K562 (cell line): ENCODE measurements around the gene RNF141. TPM values are rescaled to one million over a fixed set of nuclear protein-coding genes. Genes with fewer than 3 reads are reported as not detected.
A peak's percentile ranks its signal among the peaks of the same experiment; 100 is the strongest.

ENCODE experiments used
- ATAC-seq: fragments of 200-7000 bp; cut with Tn5 transposase; 3 replicates; pipeline ENCODE4 v1.9.1; 2020; ENCODE audit warnings: moderate library complexity
- BruUV-seq: library from RNA; stranded (reverse); fragments of 400-500 nt; replicated peaks from 2 replicates; lab custom pipeline; 2021; lab: Mats Ljungman, UMichigan
- CTCF ChIA-PET: fragments of 300-600 bp; formaldehyde crosslinking; extraction: SDS; loops from one replicate; lab custom pipeline; 2021; ENCODE audit warnings: low intra/inter-chr PET ratio; lab: Yijun Ruan, JAX
- POLR2A ChIA-PET: fragments of 300-600, 350-650 bp; sonication (Branson Sonifier 250); formaldehyde crosslinking; extraction: SDS; loops from one replicate; lab custom pipeline; 2021; ENCODE audit warnings: antibody characterized with exemption, inconsistent platforms; lab: Yijun Ruan, JAX
- DNase-seq, 4 experiments: peaks; one replicate each; pipeline versions ENCODE4 v3.0.0 to v3.0.0-alpha.2; 2011 to 2018; ENCODE audit warnings: low spot score in 3 of 4, mixed read lengths in 3 of 4; ENCODE audit errors: extremely low read depth in 1 of 4
- FAIRE-seq: peaks from 2 replicates; lab custom pipeline; 2011; peaks lifted over from hg19 to GRCh38; lab: Jason Lieb, UNC
- H2AFZ ChIP-seq: 2 replicates; pipeline ENCODE4 v1.6.0; 2011; ENCODE audit warnings: low read depth, low read length, control low read depth, inconsistent platforms
- H3K27ac ChIP-seq: fragments of 200-600 bp; 3 replicates; pipeline ENCODE4 v1.8.0; 2011; ENCODE audit warnings: low read depth, mild to moderate bottlenecking, control low read depth, inconsistent platforms, low read length, moderate library complexity, mixed read lengths; ENCODE audit errors: extremely low read depth
- H3K27me3 ChIP-seq, 2 experiments: fragments of 300-600 bp in 1 of 2; 2 replicates in 1 of 2; 3 replicates in 1 of 2; pipeline versions ENCODE4 v1.6.0 to v1.8.0; 2011; ENCODE audit warnings: inconsistent platforms in 2 of 2, low read length in 2 of 2, mild to moderate bottlenecking in 1 of 2, mixed read lengths in 1 of 2, moderate library complexity in 1 of 2; ENCODE audit not compliant: control insufficient read depth in 2 of 2, insufficient read depth in 2 of 2
- H3K36me3 ChIP-seq: fragments of 300-600 bp; 3 replicates; pipeline ENCODE4 v1.8.0; 2011; ENCODE audit warnings: mild to moderate bottlenecking, low read length, inconsistent platforms; ENCODE audit not compliant: control insufficient read depth, insufficient read depth
- H3K4me1 ChIP-seq, 2 experiments: fragments of 200-600 bp in 1 of 2; replicated peaks in 1 of 2; 2 replicates in 1 of 2; 3 replicates in 1 of 2; pipeline versions ENCODE4 v1.5.1 to v1.8.0; 2011; ENCODE audit warnings: inconsistent platforms in 2 of 2, low read length in 2 of 2, mild to moderate bottlenecking in 1 of 2, mixed read lengths in 1 of 2, moderate library complexity in 1 of 2; ENCODE audit not compliant: control insufficient read depth in 2 of 2, insufficient read depth in 2 of 2
- H3K4me2 ChIP-seq: 2 replicates; pipeline ENCODE4 v1.6.1; 2011; ENCODE audit warnings: low read length, control low read depth, inconsistent platforms, mixed read lengths; ENCODE audit not compliant: insufficient read depth
- H3K4me3 ChIP-seq: fragments of 200-600 bp; sonication (generic), shearing (Covaris generic); 2 replicates; pipeline ENCODE4 v1.5.1; 2016; ENCODE audit warnings: control low read depth, inconsistent platforms
- H3K79me2 ChIP-seq: fragments of 200-600 bp; 3 replicates; pipeline ENCODE4 v1.8.0; 2011; ENCODE audit warnings: low read length, inconsistent platforms; ENCODE audit not compliant: control insufficient read depth, insufficient read depth
- H3K9ac ChIP-seq, 2 experiments: 2 replicates each; pipeline versions ENCODE4 v1.6.0 to v1.6.1; 2011; ENCODE audit warnings: low read depth in 2 of 2, low read length in 2 of 2, control low read depth in 1 of 2, inconsistent platforms in 1 of 2, mild to moderate bottlenecking in 1 of 2, mixed read lengths in 1 of 2; ENCODE audit not compliant: insufficient read depth in 1 of 2
- H3K9me1 ChIP-seq: one replicate; pipeline ENCODE4 v1.6.0; 2011; ENCODE audit warnings: inconsistent platforms, mild to moderate bottlenecking, low read length, moderate library complexity; ENCODE audit not compliant: control insufficient read depth, insufficient read depth
- H3K9me3 ChIP-seq: replicated peaks from 2 replicates; pipeline ENCODE4 v1.5.1; 2011; ENCODE audit warnings: low read depth, low read length, inconsistent platforms; ENCODE audit not compliant: control insufficient read depth, insufficient read depth
- H4K20me1 ChIP-seq: replicated peaks from 2 replicates; pipeline ENCODE4 v1.6.1; 2011; ENCODE audit warnings: low read length, inconsistent platforms, mixed read lengths; ENCODE audit not compliant: control insufficient read depth, insufficient read depth
- CBFA2T2 ChIP-seq: fragments of 450-650 bp; conservative IDR thresholded peaks from 2 replicates; pipeline ENCODE4 v1.6.1; 2017; ENCODE audit warnings: mild to moderate bottlenecking
- CREM ChIP-seq: IDR thresholded peaks from 2 replicates; pipeline ENCODE4 v1.6.1; 2014; ENCODE audit warnings: antibody characterized with exemption, low read depth
- GATA2 ChIP-seq: sonication (generic); formaldehyde crosslinking; IDR thresholded peaks from 2 replicates; pipeline ENCODE4 v1.4.0; 2020; ENCODE audit warnings: mild to moderate bottlenecking, missing genetic modification reagents
- GATAD2A ChIP-seq: fragments of 450-650 bp; IDR thresholded peaks from 2 replicates; pipeline ENCODE4 v1.6.1; 2017
- GTF2E2 ChIP-seq: fragments of 200-800 bp; sonication (Bioruptor generic); IDR thresholded peaks from 2 replicates; pipeline ENCODE4 v1.6.1; 2016; ENCODE audit warnings: missing genetic modification characterization, missing compliant biosample characterization
- HMG20B ChIP-seq: fragments of 250-450 bp; sonication (Bioruptor Pico); IDR thresholded peaks from 2 replicates; pipeline ENCODE4 v1.5.0; 2021; ENCODE audit warnings: mild to moderate bottlenecking
- POLR2G ChIP-seq: fragments of 200-400 bp; formaldehyde crosslinking; IDR thresholded peaks from 2 replicates; pipeline ENCODE4 v1.6.1; 2017; ENCODE audit warnings: low read depth, mild to moderate bottlenecking, antibody characterized with exemption, low read length, moderate library complexity
- SAFB2 ChIP-seq: fragments of 200-400 bp; formaldehyde crosslinking; IDR thresholded peaks from 2 replicates; pipeline ENCODE4 v1.6.1; 2018; ENCODE audit warnings: borderline replicate concordance, low read length, low read depth, moderate library complexity; ENCODE audit not compliant: severe bottlenecking
- TARDBP ChIP-seq: fragments of 450-650 bp; IDR thresholded peaks from 2 replicates; pipeline ENCODE4 v1.6.1; 2016
- ZMIZ1 ChIP-seq, 2 experiments: fragments of 150-350 bp in 1 of 2; IDR thresholded peaks; 2 replicates each; pipeline ENCODE4 v1.6.1; 2012 to 2016; ENCODE audit warnings: low read depth in 2 of 2, low read length in 2 of 2, mild to moderate bottlenecking in 1 of 2, moderate library complexity in 1 of 2
- ZNF780A ChIP-seq: fragments of 250-450 bp; sonication (Bioruptor Pico); IDR thresholded peaks from 2 replicates; pipeline ENCODE4 v1.5.0; 2021; ENCODE audit warnings: mild to moderate bottlenecking
- WGBS: fragments of 100-300 bp; shearing (Covaris generic); methylation state at CpG from one replicate; pipeline ENCODE4 v1.1.6; 2016; ENCODE audit warnings: low coverage, mixed read lengths; ENCODE audit not compliant: insufficient coverage; ENCODE audit errors: missing lambda C conversion rate; 5-methylcytosine and 5-hydroxymethylcytosine counted together
- in situ Hi-C: fragments of 300-500 bp; cut with MboI; formaldehyde crosslinking; loops from 4 replicates; pipeline ENCODE4 v1.15.0; 2018; ENCODE audit warnings: inconsistent platforms, mixed read lengths
- intact Hi-C: fragments of 100-400 bp; cut with micrococcal nuclease; formaldehyde crosslinking; loops from 2 replicates; pipeline ENCODE4 v1.14.2; 2022
- polyA plus RNA-seq, 8 experiments: library from polyadenylated mRNA; depleted of rRNA in 4 of 8; stranded (reverse) in 5 of 8; unstranded in 3 of 8; fragments of >200 nt; fragmentation: Nextera tagmentation in 2 of 8; fragmentation: Illumina TruSeq in 1 of 8; extraction: Ambion mirVana in 2 of 8; extraction: Trizol in 1 of 8; gene quantifications; 2 replicates each; pipeline versions ENCODE4 v1.2.1 to v1.2.3, GENCODE V29; 2011 to 2014; ENCODE audit warnings: inconsistent platforms in 1 of 8, missing spikeins in 1 of 8
- total RNA-seq, 7 experiments: library from RNA; depleted of rRNA in 6 of 7; stranded (reverse); fragments of >200 nt in 6 of 7; fragmentation: Illumina TruSeq in 2 of 7; extraction: Trizol in 2 of 7; gene quantifications; 2 replicates each; pipeline versions ENCODE4 v1.2.1 to v1.2.3, GENCODE V29; 2011 to 2021; ENCODE audit warnings: low replicate concordance in 1 of 7
- TF ChIP-seq, protein P1 (sequence below): sonication (generic); formaldehyde crosslinking; IDR thresholded peaks from 2 replicates; pipeline ENCODE4 v1.9.0; 2022; ENCODE audit warnings: mild to moderate bottlenecking, missing genetic modification reagents

Gene RNF141
- total and polyA plus RNA-seq, 9 of the 15 experiments (the other 6 are each of a cell fraction or from before 2014, with no cell fraction given): 9.7 to 51.9 (median 18.9) TPM

DNA sequence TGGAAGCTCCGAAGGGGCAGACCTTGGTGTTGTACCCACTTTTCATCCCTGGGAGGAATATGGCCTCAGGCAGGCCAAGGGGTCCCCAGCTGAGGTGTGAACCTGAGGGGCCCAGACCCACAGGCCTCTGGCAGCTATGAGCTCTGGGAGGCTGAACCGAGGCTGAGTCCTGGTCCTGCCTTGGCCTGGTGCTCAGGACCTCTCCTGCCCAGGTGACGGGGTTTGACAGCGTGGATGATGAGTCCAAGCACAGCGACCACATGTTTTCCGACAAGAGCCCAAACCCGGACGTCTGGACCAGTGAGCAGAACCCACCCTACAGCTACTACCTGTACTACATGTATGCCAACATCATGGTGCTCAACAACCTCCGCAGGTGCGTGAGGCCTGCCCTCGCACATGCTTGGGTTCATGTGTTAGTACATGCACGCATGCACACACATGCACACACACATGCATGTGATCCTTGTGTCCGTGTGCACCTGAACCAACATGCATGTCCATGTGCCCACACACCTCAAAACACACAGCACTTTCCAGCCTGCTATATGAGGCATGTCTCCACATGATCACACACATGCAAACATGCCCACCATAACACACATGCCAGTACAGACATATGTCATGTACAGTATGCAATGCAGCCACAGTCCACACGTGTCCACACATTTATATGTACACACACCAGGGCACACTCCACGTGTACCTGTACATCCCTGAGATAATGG lies 40.9 kb downstream of the RNF141 start:
- FAIRE-seq: no peak
- H3K4me3 ChIP-seq: no peak overlapping the region
- no peaks in the 10 kb centered on the region for H3K9me3 ChIP-seq
- no peaks in the 10 kb centered on the region; the same call in 1 of the 2 replicates for H4K20me1 ChIP-seq
- H3K27me3 ChIP-seq: no peaks in the 10 kb centered on the region
- BruUV-seq: no TSS peak
- in situ Hi-C loops (loop anchor here (5.0 to 25.0 kb wide), 2 partner anchors 93 to 237 kb away; no protein-coding TSS in a partner anchor), intact Hi-C loops (no loop called here)
- no peak overlapping the region for H2AFZ ChIP-seq
- ChIA-PET POLR2A (no interaction called here), CTCF (no interaction called here)
- H3K36me3 ChIP-seq: peaks cover 86% of the 10 kb centered on the region
- H3K79me2 ChIP-seq: no peaks in the 10 kb centered on the region
- no peak overlapping the region for H3K9ac ChIP-seq
- 78% methylated on average over 14 of the region's 15 CpGs for WGBS
- 0 out of 2 replicates have a peak, but pooled peaks have one; percentile 27 for TF ChIP-seq POLR2G
- TF ChIP-seq GATAD2A: no peak
- no peak for ATAC-seq
- no peak for DNase-seq
- H3K9me1 ChIP-seq: no peaks in the 10 kb centered on the region
- H3K27ac ChIP-seq: no peak overlapping the region
- no peaks in the 10 kb centered on the region for H3K4me1 ChIP-seq
- no peak overlapping the region for H3K4me2 ChIP-seq

DNA sequence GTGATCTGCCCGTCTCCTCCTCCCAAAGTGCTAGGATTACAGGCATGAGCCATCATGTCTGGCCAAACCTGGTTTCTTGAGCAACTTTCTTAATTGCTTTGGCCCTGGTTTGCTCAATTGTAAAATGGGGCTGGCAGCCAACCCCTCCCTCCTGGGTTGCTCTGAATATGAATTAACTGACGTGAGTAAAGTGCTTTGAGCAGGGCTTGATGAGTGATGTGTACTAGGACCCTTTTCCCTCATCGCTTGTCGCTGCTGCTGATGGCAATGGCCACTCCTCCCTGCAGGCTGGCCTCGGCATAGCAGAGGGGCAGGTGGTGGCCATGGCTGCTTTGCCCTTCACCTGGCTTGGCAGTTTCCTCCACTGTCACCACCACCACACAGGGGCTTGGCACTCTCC lies 41.5 kb downstream of the RNF141 start:
- intact Hi-C loops (no loop called here), in situ Hi-C loops (loop anchor here (5.0 kb wide), 1 partner anchor 92 kb away; no protein-coding TSS in a partner anchor)
- no TSS peak for BruUV-seq
- H3K9me1 ChIP-seq: no peaks in the 10 kb centered on the region
- H3K4me2 ChIP-seq: no peak overlapping the region
- no peaks in the 10 kb centered on the region for H3K4me1 ChIP-seq
- no peaks in the 10 kb centered on the region for H3K27me3 ChIP-seq
- TF ChIP-seq TARDBP (no peak), HMG20B (CRISPR knock-in tag) (no peak), CBFA2T2 (no peak), ZMIZ1 (IDR thresholded peaks at IDR 0.05; ENCODE audit: low read depth in 2 of 2, low read length in 2 of 2) (no peak), ZNF780A (no peak), GTF2E2 (tag) (no peak), SAFB2 (no peak), CREM (no peak), GATA2 (CRISPR knock-in tag) (no peak)
- TF ChIP-seq, protein P1, sequence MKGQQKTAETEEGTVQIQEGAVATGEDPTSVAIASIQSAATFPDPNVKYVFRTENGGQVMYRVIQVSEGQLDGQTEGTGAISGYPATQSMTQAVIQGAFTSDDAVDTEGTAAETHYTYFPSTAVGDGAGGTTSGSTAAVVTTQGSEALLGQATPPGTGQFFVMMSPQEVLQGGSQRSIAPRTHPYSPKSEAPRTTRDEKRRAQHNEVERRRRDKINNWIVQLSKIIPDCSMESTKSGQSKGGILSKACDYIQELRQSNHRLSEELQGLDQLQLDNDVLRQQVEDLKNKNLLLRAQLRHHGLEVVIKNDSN (CRISPR knock-in tag): no peak
- no peaks in the 10 kb centered on the region for H3K79me2 ChIP-seq
- CTCF ChIA-PET: no interaction called here
- no peaks in the 10 kb centered on the region; the same call in 1 of the 2 replicates for H4K20me1 ChIP-seq
- POLR2A ChIA-PET: interaction anchor here (0.6 kb wide), 1 partner anchor 125 kb away, joined by 3 read pairs; no protein-coding TSS in a partner anchor
- DNase-seq: no peak
- no peak for ATAC-seq
- 90% methylated on average over 5 of the region's 5 CpGs for WGBS
- FAIRE-seq: no peak
- no peak overlapping the region for H2AFZ ChIP-seq
- H3K36me3 ChIP-seq: peaks cover 86% of the 10 kb centered on the region
- H3K4me3 ChIP-seq: no peak overlapping the region
- no peaks in the 10 kb centered on the region for H3K9me3 ChIP-seq
- H3K27ac ChIP-seq: no peak overlapping the region
- H3K9ac ChIP-seq: no peak overlapping the region
